CD4-positive, alpha-beta T cell treated with Interleukin-2 at 100 ng/mL for 4 hours (primary cell): Measurements from ENCODE around the gene ADIPOR2.
"Not testable (repeated sequence)": the region's sequence is repeated elsewhere in the genome, so short reads cannot be mapped to it uniquely, and the experiment has no call there.

Experiments
- DNase-seq: peaks from one replicate; pipeline ENCODE4 v3.0.0-alpha.2; 2020; ENCODE audit warnings: low spot score

The ADIPOR2 gene

DNA sequence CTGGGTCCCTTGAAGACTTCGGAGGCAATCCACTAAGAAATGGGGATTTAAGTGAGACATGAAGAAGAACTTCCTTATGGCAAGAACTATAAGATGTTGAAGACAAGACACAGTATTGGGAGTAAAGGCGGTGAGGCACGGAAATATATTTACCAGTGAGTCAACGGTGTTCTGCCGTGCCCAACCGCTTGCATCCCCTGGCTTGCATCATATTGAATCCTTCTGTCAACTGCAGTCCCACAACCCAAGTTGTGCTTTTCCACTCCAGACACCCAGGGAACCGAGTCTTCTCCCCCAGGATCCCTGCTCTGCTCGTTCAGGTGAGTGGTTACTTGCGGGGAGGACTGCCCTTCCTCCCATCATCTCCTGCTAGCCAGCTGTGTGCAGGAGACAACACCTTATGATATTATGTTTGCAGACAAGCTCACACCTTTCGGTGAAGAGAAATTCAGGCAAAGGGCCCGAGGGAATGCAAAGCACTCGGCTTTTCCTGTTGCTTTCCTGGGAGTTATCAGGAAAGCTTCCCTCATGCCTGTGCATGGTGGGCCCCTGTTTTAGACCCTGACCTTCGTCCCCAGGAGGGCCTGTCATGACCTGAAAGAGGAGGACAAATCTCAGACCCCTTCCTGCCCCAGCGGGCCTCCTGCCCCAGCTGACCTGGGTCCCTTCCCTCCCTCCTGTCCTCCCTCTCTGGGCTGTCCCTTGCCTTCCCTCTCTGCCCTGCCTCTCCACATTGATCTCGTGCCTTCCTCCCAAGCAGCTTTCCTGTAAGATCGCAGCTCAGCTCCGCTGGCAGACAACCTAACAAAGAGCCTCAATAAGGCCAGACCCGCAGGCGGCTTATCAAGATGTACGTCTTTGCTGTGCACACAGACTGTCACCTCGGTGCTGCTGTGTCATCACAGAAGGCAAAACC is 125.2 kb downstream of the ADIPOR2 start:
- no peak for DNase-seq

DNA sequence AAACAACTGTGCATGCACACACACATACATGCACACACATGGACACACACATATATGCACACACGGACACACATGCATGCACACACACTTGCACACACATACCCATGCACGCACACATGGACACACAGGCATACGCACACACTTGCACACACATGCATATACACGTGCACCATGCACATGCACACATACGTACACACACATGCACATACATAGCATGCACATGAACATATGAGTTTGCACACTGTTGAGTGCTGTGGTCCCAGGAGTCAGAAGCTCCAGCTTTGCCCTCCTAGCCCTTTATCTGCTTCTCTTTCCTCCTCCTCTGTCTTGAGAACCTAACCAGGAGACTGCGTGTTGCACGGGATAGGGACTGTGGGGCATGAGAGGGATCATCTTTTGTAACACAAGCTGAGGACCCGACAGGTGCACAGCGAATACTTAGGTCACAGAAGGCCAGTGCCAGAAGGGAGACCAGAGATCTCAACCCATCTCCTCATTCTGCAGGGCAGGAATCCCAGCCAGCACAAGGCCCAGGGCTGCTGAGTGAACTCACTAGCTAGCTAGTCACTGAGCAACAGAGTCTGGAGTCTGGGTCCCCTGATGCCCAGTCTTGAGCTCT is 126.0 kb downstream of the ADIPOR2 start:
- no peak for DNase-seq

DNA sequence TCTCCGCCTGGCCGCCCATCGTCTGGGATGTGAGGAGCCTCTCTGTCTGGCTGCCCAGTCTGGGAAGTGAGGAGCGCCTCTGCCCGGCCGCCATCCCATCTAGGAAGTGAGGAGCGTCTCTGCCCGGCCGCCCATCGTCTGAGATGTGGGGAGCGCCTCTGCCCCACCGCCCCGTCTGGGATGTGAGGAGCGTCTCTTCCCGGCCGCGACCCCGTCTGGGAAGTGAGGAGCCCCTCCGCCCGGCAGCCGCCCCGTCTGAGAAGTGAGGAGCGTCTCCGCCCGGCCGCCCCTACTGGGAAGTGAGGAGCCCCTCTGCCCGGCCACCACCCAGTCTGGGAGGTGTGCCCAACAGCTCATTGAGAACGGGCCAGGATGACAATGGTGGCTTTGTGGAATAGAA is 127.1 kb downstream of the ADIPOR2 start:
- not testable (repeated sequence) for DNase-seq

DNA sequence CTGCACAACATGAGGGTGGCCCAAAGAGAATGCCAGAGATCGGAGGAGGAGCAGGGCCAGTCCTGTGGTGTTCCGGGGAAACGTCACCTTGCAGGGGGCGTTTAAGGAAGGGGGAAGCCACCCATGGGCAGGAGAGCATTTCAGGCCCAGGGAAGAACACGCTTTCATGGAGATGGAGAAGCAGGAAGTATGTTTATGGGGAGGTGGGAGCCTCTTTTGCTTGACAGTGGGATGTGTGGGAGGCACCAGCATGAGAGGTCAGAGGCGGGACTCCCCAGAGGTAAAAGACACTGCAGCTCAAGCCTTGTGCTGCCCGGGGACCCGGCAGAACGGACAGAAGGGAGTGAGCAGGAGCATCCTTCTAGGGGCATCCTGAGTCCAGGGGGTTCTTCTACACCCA is 128.2 kb downstream of the ADIPOR2 start:
- no peak for DNase-seq

DNA sequence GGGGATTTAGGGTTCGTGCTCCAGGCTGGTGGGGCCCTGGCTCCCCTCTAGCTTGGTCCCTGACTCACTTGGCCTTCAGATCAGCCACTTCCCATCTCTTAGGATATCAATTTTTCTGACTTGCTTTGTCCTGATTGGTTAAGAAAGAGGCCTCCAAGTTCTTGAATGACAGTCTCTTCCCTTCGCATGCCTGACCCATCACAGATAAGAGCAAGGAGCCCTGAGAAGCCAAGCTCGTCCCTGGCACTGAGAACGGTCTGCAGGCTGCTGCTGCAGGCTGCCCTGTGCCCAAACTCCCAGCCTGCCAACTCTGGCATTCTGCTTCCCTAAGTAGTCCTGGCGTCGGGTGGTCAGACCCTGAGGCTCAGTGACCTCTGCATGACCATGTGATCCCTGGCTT is 128.7 kb downstream of the ADIPOR2 start:
- no peak for DNase-seq

DNA sequence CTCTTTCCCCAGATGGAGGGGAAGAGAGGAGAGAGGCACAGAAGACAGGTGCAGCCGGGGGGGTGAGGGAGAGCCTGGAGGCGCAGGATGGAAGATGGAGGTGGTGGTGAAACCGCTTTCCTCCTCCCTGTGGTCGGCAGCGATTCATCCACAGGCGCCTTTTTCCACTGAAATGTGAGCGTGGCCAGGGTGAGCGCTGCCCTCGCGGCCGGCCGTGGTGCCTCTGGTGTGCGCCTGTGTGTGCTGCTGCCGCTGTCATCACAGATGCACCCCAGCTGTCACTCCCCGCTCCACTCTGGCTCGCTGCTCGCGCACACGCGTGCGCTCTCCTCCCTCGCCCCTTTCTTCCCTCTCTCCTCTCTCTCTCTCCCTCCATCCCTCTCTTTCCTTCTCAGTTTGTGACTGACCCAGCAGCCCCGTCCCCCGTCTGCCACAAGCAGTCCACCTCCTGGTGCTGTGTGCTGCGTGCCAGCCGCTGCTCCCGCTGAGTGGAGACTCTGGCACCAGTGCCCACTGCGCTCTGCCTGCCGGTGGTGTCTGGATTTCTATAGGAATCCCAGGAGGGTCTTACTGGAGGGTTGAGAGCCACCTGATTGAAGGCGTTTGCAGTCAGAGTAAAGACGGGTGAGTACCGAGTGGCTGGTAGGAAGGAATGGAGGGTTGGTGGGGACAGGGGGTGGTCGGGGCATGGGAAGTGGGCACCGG is 129.5 kb downstream of the ADIPOR2 start, which contains the start of gene LRTM2:
TSS of gene LRTM2 (plus strand) at position 375 of the 705 bp plus-strand sequence. CDS start 7,584 bp downstream, outside the sequence.
- DNase-seq: no peak

DNA sequence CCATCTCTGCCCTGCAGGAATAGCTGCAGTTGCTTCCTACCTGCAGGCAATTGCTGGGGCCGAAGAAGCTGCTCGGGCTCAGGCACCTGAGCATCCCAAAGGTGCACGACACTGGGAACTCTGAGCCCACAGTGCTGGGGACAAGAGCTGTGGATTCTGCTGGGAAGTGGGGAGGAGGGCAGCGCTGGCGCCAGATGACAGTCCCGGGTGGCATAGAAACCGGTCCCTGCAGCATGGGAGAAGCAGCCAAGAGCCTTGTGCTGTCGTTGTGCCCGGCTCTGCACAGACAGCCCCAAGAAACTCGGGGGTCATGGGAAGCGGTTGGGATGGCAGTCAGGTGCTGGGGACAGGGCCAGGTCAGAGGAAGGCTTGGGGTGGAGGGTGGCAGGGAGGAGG is 130.0 kb downstream of the ADIPOR2 start:
- no peak for DNase-seq

DNA sequence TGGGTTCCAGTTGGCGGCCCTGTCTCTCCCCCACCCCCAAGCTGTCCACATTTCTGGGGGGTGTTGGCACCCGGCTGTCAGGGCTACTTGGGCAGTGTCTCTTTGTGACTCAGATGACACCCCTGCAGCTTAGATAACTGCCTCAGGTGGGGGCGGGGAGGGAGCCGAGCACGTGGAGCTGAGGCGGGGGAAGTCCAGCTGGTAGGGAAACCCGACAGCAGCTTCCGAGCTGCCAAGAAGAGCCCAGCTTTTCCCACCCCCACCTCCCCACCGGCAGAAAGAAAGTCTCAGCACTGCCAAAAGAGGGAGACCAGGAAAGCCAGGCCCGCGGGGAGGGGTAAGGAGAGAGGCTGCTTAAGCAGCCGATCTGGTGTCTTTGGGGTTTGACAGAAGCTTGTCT is 130.9 kb downstream of the ADIPOR2 start:
- DNase-seq: no peak

DNA sequence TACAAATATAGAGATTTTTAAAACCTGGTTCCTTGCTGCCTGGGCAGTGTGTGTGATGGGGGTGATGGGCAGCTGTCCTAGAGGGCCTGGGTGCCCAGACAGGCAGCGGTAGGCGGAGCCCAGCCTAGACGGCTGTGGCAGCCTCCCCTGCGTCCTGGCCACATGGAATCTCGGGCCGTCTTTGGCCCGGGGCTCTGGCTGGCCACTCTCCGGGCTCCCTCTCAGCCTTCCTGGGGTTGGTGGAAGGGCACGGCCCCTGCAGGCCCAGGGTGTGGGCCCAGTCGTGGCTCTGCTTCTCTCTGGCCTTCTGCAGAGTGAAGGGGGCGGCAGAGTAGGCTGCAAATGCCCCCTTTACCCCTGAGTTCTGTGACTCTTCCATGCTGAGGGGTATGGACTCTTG is 131.8 kb downstream of the ADIPOR2 start:
- no peak for DNase-seq

DNA sequence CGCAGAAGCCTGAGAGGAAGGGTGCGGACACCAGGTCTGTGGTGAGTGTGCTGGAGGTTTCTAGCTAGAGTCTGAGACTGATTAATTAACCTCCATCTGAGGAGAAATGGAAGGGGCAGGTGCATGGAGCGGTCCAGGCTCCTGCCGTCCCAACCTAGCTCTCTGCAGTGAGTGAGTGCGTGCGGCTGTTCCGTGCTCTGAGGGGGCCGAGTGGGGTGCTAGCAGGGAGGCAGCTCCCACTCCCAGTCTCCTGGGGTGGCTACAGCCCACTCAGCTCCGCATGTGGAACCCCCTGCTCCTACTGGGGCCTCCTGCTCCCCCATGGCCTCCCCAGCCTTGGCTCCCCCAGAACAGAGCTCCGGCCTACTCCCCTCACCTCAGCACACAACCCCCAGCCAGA is 132.4 kb downstream of the ADIPOR2 start:
- DNase-seq: no peak

DNA sequence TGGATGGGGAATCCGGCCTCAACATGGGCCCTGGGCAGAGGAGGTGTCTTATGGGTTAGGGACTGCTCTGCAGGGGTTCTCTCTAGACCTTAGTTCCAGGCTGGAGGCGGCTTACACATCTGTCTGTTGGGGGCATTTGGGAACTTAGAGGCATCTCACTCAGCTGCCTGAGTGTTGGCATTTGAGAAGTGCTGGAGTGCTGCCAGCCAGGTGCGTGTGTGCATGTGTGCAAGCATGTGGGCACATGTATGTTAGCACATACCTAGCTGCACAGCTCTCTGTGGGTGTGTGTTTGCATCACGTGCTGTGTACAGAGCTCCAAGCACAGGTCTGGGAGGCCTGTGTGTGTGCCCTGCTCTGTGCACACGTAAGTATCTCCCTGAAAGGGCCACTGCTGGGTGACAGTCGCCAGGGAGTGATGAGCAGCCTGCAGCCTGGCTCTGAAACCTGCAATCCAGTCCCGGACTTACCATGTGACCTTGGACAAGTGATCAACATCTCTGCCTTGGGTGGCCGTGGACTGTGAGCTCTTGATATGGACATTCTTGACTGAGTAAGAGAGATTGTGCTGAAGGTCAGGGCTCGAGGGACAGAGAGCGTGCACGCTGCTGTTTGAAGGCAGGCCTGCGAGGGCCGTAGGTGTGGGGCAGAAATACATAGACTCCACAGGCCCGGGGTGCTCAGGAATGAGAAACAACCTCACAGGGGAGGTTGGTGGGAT is 134.7 kb downstream of the ADIPOR2 start:
- no peak for DNase-seq

DNA sequence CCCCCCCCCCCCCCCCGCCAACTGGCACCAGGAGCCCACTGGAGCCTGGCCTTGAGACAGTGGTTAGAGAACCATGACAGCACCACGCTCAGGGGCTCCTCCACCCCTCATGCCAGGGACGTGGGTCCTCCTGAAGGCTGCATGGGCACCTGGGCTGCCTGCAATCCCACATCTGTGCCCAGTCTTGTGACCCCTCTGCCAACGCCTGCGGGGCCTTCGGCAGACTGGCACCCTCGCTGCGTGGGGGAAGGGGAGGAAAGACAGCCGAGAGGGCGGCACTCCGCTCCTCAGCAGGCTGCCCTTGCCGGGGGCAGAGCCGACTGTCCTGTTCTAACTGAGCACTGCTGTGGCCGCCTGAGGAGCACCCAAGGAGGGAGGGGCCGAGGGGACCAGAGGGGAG is 135.5 kb downstream of the ADIPOR2 start:
- no peak for DNase-seq

DNA sequence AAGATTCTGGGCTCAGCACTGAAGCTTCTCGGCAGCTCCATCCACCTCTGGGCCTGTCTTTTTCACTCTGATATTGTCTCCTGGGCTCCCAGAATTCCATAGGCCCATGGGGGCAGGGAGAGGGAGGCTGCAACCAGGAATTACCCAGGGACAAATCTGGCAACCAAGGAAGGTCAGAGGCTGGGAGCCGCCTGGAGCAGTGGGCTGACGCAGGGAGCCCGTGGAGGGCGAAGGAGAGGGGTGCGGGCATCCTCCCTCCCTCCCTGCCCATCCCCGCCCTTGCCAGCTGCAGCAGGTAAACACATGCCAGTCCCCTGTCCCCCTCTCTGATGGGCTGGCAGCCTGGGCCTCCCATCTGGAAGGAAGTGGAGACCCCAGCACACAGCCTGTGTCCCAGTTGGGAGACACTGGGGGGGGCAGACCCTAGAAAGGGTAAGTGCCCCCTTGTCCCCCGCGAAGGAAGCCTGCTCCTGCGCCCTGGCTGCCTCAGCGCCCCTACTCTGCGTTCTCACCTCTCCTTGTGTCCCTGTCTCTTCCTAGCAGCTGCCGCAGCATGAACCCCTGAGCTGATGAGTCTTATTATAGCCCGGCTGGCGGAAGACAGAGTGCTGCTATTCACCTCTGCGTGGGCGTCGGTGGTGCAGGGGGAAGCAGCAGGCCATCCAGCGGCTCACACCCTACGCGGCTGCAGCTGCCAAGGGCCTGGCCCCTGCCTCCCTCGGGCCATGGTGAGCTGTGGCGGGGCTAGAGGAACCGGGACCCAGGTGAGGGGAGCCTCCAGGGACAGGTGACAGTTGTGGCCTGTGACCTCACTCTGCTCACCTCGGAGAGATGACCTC is 136.2 kb downstream of the ADIPOR2 start:
- no peak for DNase-seq

DNA sequence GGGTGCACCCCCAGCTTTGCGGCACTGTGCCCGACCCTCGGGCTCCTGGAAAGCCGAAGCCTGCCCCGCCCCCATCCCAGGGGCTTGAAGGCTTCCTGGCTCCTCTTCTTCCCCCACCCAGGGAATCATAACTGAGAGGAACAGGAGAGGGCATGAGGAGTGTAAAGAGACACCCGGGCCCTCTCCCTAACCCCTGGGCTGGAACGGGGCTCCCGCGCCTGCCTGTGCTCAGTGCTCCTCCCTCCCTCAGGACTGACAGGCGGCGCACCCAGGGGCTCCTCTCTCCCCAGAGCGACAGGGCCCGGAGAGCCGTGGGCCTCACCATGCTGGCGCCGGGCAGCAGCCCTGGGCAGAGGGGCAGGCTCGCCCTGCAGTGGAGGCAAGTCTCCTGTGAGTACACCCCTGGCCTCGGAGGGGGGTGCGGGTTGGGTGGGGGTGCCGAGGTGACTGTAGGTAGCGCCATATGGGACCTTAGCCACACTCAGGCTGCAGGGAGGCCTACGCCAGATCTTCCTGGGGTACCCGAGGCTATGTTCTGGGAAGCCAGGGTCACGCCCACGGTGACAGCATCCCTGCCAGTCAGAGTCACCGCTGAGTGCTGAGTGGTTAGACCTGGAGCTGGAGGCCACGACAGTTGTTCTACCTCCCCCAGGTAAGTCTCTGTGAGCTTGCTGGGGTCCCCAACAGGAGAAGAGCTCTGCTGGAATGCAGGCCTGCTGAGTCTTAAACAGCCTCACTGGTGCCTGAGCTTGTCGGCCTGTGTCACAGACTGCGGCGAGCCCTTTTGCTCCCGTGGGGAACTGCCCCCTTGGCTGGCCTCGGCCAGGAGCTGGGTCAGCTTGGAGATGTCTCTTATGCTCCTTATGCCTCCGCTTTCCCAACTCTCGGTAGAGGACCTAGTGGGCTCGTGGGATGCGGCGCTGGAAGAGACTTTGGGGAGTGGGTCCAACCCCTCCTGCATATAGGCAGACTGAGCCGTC is 137.2 kb downstream of the ADIPOR2 start:
- DNase-seq: no peak

DNA sequence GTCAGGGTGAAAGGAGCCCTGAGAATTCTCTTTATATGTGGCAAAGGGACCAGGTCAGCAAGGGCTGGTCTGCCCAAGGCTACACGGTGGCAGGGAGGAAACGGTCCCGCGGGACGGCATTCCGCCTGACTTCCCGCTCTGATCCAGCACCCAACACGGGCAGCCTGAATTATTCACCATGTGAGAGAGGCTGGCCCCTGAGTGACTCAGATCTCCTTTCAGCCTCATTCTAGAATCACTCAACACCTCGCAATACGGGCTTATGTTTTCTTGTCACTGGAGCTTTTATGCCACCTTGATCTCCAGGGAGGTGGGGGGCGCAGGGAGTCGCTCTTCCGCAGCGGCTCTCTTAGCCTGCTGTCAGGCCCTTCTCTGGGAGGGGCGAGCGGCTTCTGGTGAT is 138.0 kb downstream of the ADIPOR2 start:
- DNase-seq: no peak

DNA sequence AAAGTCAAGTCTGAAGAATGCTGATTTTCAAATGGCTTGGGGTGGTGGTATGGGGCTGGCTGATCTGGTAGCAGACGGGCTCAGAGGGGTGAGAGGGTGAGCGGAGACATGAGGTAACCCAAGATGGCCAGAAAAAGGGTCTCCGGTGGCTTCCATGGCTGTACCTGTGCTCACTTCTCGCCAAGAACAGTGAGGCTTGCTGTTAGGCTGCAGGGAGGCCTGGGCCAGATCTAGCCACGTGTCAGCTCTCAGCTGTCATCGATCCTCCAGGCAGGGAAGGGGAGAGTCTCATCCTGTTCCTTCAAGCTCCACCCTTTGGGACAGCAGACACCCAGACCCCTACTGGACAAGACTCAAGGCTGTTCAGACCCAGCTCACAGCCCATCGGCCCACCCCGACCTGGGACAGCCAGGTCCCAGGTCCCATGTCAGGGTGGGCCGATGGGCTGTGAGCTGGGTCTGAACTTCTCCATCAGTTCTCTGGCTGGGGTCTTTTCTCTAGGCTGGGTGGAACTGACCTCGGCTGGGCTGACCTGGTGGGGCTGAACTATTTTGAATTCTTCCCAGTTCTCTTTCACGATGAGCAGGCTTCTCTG is 138.5 kb downstream of the ADIPOR2 start:
- no peak for DNase-seq

DNA sequence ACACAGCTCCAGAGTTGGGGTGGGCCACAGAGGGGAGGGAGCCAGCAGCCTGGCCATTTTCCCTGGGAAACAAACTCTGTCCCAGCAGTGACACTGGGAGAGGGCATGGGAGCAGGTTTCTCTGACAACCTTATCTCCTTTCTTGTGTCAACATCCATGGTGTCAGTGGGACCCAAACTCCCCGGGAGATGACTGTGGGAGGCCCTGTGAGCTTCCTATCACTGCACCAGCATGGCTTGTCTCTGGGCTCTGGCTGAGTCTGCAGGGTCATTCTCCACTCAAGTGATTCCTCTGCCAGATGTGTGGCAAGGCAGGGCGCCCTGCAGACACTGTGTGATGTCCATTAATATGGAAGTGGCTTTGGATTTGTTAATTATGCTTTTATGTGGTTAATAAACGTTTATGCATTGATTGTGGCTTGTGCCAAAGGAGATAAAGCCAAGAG is 139.6 kb downstream of the ADIPOR2 start:
- DNase-seq: no peak

DNA sequence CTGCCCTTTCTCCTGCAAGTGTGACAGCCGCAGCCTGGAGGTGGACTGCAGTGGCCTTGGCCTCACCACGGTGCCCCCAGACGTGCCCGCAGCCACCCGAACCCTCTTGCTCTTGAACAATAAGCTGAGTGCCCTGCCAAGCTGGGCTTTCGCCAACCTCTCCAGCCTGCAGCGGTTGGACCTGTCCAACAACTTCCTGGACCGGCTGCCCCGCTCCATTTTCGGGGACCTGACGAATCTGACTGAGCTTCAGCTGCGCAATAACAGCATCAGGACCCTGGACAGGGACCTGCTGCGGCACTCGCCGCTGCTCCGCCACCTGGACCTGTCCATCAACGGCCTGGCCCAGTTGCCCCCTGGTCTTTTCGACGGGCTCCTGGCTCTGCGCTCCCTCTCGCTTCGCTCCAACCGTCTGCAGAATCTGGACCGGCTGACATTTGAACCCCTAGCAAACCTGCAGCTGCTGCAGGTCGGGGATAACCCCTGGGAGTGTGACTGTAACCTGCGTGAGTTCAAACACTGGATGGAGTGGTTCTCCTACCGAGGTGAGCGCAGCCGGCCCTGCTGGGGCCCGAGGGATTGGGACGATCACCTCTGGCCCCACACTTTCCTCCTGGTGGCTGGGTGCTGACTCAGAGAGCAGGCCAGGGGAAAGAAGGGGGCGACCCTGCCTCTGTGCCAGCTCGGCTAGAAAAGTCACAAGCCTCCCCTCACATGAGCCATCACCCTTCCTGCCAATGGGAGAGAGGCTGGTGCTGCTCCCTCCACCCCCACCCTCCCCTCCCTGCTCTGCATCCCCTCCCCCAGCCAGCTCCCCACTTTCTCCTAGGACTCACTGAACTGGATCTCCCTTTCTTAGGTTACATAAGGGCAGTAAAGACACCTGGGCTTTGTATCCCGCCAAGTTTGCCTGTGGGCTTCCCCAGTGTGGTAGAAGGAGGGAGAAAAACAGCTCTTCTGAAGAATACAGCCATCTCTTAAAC is 140.4 kb downstream of the ADIPOR2 start:
- DNase-seq: no peak
